Inflammatory macrophage (primary cell): ENCODE results near the gene CMKLR1.

Source experiments
- DNase-seq, 2 donors: peaks; one replicate each; pipeline ENCODE4 v3.0.0-alpha.2; 2020 to 2022

Gene CMKLR1

DNA sequence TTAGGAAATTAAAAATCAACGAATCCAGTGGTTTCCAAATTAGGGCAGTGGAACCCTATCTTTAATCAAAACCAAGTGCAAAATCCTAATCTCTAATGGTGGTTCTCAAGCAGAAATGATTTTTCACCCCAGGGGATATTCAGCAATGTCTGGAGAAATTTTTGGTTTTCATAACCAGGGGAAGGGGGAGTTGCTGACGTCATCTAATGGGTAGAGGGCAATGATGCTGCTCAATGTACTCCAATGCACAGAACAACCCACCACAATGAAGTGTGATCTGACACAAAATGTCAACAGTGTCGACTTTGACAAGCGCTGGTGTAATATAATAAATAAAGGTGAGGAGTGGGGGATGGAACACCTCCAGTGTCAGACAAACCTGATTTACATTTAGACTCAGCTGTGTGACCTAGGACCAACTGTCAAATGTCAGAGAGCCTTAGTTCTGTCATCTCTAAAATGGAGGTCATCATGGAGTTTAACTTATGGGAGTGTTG is 81.5 kb downstream of the CMKLR1 start:
- DNase-seq = no peak

DNA sequence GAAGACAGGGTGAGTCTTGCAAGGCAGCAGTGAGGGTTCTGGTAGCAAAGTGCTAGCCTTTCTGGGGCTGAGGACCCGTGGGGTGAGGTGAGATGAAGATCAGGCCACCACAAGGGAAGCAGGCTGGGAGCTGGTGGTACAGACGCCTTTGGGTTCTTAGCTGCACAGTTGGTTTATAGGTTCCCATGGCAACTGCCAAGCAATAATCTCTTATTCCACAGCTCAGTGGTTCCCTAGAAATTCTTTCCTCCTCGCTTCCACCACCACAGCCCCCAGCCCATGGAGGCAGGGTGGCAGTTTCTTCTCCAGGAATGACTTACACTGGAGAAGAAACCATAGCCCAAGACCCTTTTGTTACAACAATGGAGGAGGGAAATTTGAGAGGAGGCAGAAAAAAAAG is 82.1 kb downstream of the CMKLR1 start:
- no peak for DNase-seq

DNA sequence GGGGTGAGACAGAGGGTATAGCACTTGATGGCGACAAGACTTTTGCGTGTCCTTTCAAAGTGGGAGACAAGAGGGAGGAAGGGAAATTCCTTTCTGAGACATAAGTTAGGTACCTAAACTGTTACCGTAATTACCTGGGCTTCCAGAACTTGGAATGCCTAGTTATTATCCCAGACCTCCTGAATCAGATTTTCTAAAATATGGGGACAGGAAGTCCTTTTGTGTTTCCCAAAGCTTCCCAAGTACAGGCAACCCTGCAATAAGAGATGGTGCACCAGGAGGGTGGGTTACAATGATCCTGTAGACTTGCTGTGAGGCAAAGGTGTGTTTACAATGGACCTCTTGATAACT is 83.9 kb downstream of the CMKLR1 start:
- no peak for DNase-seq

DNA sequence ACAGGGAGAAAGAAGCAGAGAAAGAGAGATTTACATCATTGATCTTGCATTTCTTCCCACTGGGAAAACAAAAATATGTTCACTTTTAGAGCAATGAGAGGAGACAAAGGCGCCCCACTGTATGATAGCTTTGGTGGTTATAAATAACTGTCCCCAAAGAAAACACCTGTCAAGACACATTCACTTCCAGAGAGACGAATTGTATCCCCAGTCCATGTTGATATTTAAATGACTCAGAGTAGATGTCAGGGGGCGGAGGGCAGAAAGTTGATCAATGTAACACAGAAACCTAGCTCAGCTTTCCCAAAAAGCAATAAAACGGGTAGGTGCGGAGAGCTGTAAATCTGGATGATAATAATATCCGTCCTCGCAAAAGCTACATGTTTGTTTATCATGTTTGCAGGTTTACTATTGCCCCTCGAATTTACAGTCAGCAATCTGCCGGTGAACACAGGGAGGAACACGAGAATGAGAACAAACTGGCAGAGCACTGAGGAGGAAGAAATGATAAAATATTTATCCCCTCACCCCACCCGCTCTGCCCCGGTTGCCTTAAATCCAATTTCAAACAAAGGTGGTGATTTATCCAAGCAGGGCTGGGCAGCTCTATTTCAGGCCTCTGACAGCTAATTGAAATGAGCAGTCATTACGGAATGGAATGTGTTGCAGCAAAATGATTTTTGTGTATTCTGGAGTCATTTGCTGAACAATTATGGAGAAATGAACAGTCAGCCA is 84.4 kb downstream of the CMKLR1 start:
- DNase-seq = no peak

DNA sequence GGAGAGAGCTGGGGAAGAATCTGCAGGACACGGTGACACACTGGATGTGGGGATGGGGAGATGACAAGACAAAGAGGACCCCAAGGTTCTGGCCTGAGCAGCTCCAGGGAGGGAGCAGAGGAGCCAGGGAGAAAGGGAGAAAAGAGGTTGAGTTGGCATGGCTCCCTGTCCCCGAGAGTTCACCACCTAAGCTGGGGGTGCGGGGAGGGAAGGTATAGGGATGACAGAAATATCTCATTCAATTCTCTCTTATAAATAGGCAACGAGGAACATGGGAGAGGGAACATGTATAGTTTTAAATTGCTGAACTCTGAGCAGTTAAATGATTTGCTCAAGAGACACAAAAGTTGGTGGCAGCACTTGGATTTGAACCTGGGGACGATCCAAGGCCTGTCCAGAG is 85.1 kb downstream of the CMKLR1 start:
- DNase-seq = no peak

DNA sequence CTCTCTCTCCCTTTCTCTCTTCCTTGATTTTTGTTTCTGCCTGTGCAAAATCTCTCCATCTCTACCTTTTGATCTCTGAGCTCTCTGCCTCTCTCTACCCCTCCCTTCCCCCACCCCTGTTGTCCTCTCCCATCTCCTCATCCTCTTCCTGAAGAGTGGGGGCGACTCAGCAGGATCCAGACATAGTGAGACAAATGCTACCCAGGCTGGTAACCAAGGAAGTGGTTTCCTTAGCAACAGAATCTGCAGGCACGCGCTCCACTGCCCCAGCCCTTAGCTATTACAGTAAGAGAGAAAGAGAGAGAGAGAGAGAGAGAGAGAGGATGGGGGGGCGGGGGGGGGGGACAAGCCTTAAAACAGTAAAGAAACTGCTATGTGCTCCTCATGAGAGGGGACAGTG is 85.6 kb downstream of the CMKLR1 start:
- no peak for DNase-seq

DNA sequence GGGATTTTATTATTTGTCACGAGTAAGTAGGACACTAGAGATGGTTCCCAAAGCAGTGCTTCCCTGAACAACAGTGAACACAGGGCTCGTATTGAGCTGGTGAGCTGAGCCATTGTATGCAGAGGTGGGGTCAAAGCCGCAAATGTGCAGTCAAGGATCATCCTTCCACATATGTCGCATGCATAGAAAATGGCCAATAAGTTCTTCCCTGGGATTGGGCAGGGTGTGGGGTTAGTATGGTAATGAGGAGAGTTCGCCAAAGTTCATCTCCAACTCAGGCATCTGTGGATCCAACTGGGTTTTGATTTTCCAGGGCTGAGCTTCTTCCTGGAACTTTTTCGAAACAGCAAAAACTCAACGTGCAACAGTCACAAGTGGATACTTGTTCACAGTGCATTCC is 86.6 kb downstream of the CMKLR1 start:
- DNase-seq = no peak

DNA sequence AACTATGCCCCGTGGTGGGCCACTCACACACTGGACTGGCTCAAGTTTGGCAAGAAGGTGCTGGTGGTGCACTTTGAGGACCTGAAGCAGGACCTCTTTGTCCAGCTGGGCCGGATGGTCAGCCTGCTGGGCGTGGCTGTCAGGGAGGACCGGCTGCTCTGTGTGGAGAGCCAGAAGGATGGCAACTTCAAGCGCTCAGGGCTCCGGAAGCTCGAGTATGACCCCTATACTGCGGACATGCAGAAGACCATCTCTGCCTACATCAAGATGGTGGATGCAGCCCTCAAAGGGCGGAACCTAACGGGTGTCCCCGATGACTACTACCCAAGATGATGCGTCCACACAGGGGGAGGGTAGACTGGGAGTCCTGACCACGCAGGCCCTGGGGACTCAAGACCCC is 91.1 kb downstream of the CMKLR1 start:
- DNase-seq = no peak

DNA sequence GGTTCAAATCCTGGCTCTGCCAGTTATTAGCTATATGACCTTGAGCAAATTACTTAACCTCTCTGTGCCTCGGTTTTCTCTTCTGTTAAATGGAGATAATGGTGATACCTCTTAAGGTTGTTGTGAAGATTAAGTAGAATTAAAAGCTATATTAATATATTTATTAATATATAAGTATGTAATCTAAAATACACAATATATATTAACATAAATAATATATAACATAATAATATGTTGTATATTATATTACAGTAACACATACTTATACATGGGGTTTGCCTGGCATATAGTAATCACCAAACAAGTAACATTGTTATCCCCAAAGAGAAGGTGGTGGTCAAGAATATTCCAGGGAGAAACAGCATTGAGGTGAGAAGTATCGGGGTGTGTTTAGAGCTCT is 92.0 kb downstream of the CMKLR1 start:
- no peak for DNase-seq

DNA sequence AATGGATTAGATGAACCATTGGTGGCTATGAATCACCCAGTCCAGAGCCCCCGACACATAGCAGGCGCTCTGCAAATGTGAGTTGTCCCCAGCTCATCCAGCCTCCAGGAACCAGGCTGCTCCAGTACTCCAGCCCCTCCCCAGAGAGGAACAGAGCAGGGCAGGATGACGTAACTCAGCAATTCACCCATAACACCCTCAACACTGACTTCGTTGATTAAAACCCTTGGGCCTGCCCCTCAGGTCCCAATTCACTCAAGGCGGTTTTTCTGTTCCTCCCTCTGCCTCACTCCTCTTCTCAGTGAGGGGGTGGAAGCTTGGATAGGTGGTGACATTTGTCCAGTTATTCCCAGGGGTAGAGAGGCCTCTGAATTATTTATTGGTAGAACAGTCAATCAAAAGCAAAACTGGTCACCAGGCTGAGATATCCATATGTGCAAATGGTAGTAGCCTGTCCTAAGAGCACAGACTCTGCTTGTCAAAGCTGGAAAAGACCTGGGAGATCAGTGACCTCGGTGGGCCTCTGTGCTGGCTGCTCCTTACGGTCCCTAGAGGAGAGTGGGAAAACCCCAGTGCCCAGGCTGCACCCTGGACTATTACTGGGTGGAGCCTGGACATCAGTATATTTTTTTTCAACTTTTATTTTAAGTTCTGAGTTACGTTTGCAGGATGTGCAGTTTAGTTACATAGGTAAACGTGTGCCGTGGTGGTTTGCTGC is 97.0 kb downstream of the CMKLR1 start:
- DNase-seq = no peak

DNA sequence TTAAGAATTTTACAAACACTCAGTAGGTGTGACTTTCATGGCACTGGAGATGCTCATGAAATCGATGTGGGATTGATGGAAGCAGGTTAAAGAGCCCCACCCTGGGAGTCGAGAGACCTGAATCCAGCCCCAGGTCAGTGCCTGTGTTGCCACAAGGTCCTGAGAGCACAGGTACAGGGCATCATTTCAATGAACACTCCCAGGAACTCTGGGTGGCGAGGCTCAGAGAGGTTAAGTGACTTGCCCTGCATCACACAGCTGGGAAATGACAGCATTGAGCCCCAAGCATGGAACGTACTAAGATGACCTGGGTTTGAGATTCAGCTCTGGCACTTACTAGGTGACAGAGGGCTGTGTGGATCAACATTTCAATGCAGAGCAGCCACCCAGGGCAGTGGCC is 98.2 kb downstream of the CMKLR1 start:
- no peak for DNase-seq

DNA sequence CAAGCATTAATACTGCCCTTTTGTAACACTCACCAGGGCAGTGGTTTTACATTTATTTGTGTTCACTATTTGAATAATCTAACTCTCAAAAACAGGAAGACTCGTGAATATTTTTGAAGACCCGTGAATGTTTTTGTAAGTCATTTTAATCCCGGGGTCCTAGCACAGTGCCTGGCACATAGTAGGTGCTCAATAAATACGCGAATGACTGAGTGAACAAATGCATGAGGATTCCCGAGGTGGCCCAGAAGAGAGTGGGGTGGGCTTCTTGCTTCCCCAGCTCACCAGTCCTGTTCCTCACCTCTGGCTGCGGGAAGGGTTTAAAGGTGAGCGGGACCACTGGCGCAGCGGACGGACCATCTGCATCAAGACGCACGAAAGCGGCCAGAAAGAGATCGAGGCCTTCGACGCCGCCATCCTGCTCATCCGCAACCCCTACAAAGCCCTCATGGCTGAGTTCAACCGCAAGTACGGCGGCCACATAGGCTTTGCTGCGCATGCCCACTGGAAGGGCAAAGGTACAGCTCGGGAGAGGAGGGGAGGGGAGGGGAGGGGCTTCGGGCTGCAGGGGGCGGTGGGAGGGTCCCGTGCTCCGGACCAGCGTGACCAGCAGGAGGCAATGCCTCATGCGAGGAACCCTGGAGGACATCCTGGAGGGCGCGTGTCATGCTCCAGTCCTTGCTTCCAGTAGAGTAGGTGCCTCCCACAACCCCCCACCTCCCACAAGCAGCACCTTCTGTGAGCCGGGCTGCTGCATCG is 98.9 kb downstream of the CMKLR1 start:
- DNase-seq = no peak

DNA sequence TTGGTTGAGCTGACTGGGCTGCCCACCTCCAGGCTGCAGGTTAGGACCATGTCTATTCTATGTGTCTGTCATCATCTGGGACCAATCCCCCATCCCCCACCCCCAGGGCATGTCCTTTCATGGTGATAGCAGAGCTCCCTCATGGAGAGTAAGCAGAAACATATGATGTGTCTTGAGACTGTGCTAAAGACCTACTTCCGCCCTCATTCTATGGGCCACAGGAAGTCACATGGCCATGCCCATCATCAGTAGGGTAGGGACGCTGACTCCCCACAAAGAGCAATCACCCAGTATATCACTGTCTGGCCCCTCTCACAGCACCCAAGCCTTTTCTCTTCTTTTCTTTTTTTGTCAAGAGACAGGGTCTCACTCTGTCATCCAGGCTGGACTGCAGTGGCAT is 99.7 kb downstream of the CMKLR1 start:
- peak in 1 of 2 donors; percentile 11 for DNase-seq

DNA sequence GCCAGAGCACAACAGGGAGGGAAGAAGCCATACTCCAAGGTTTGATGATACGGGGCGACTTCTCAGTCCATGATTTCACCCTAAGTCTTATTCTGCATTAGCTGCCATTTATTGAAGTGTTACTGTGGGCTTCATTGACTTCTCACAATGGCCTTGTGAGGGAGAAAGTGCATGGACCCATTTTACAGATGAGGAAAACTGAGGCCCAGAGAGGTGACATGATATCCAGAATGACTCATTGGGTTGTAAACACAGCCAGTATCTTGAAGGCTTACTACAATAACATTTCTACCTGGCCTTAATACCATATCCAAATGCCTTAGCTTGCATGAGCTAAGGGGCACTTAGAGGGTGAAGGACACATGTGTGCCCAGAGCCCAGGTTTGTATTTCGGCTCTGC is 100.6 kb downstream of the CMKLR1 start:
- no peak for DNase-seq
